Measurements from ENCODE around the gene KNDC1. TPM values are rescaled to one million over a fixed set of nuclear protein-coding genes. Genes with fewer than 3 reads are reported as not detected.

KNDC1 gene
- total and polyA plus RNA-seq, 2 of the 4 experiments (the other 2 are of a cell fraction): 0.18 to 1.1 TPM

DNA sequence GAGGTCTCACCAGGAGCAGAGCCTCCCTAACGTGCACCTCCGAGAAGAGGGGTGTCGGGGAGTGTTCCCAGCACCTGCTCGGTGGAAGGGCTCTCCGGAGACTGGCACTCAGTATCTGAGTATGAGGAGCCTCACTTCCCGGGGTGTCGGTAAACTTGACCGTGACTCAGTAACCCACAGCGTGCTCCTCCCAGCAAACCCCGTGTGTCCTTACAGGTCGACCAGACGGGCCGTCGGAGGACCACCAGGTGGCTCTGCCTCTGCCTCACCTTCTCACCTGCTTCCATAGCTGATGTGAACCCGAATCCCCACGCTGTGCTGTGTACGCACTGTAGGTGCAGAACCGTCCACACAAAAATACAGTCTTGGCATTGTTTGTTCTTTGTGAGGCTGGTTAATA, 29.0 kb upstream of the KNDC1 start:
- H2AK9ac ChIP-seq (replicated peaks; ENCODE audit: low read depth, low read length, poor library complexity): no peak overlapping the region
- peaks cover 1% of the 10 kb centered on the region; the same call in 1 of the 2 replicates for H3K9me3 ChIP-seq (ENCODE audit: control insufficient read depth, insufficient read depth, low read length)
- peaks cover 3% of the 10 kb centered on the region; the same call in 1 of the 2 replicates for H3K27me3 ChIP-seq (ENCODE audit: control insufficient read depth, insufficient read depth, low read length)
- no peak overlapping the region for H3K27ac ChIP-seq (ENCODE audit: insufficient read depth, low read length)
- no peak overlapping the region for H3K4ac ChIP-seq (ENCODE audit: low read depth, low read length)
- no peak overlapping the region for H4K8ac ChIP-seq (ENCODE audit: low read depth in 2 of 2, low read length in 2 of 2)
- H2BK15ac ChIP-seq (ENCODE audit: low read depth, low read length): no peak overlapping the region
- TF ChIP-seq MAZ (IDR thresholded peaks at IDR 0.05; ENCODE audit: borderline replicate concordance, low read depth, low read length) (no peak), RFX5 (IDR thresholded peaks at IDR 0.05; ENCODE audit: low read depth, low read length) (no peak), MXI1 (IDR thresholded peaks at IDR 0.05; ENCODE audit: borderline replicate concordance, low read depth, low read length) (no peak), RAD21 (IDR thresholded peaks at IDR 0.05; ENCODE audit: low read length) (no peak), NFE2L2 (IDR thresholded peaks at IDR 0.05; ENCODE audit: low read depth, low read length) (no peak), RCOR1 (IDR thresholded peaks at IDR 0.05; ENCODE audit: insufficient replicate concordance, low read length) (no peak), SMC3 (IDR thresholded peaks at IDR 0.05; ENCODE audit: low read depth, low read length) (no peak), MAFK (IDR thresholded peaks at IDR 0.05; ENCODE audit: low read depth, low read length) (no peak)
- TF ChIP-seq, protein P1, sequence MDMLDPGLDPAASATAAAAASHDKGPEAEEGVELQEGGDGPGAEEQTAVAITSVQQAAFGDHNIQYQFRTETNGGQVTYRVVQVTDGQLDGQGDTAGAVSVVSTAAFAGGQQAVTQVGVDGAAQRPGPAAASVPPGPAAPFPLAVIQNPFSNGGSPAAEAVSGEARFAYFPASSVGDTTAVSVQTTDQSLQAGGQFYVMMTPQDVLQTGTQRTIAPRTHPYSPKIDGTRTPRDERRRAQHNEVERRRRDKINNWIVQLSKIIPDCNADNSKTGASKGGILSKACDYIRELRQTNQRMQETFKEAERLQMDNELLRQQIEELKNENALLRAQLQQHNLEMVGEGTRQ (IDR thresholded peaks at IDR 0.05; ENCODE audit: low read depth, low read length): no peak
- in situ Hi-C loops (cut with MboI; ENCODE audit: low sequenced_read_pairs) (loop anchor here (25.0 kb wide), 1 partner anchor 469 kb away; no protein-coding TSS in a partner anchor), intact Hi-C loops (cut with micrococcal nuclease) (no loop called here), dilution Hi-C loops (cut with HindIII; ENCODE audit: low sequenced_read_pairs, unreplicated experiment) (no loop called here)
- no peaks in the 10 kb centered on the region for H3K9me1 ChIP-seq (ENCODE audit: insufficient read depth, low read length)
- WGBS, 2 experiments (ENCODE audit: extremely low coverage in 2 of 2, insufficient read length in 1 of 2): no CpG with 5 or more reads among the region's 18 CpGs
- peak overlapping the region; percentile 11 for H2AFZ ChIP-seq (replicated peaks; ENCODE audit: low read length, poor library complexity)
- no peak overlapping the region for H4K5ac ChIP-seq (ENCODE audit: low read depth, low read length)
- H2BK20ac ChIP-seq (ENCODE audit: low read depth, low read length): no peak overlapping the region
- no peak overlapping the region for H3K14ac ChIP-seq (replicated peaks; ENCODE audit: low read depth, low read length)
- ChIA-PET POLR2A (ENCODE audit: unreplicated experiment) (no interaction called here), CTCF (no interaction called here)
- no peak overlapping the region for H3K9ac ChIP-seq (ENCODE audit: low read depth, low read length)
- no peak overlapping the region for H2BK5ac ChIP-seq (ENCODE audit: low read depth, low read length, poor library complexity, severe bottlenecking)
- DNase-seq (no peak), ATAC-seq (ENCODE audit: low read depth) (no peak)
- H3K4me3 ChIP-seq (ENCODE audit: insufficient read depth, low read depth, low read length): no peak overlapping the region
- H3K56ac ChIP-seq (ENCODE audit: extremely low read depth, insufficient read depth, low read length): no peak overlapping the region
- no peaks in the 10 kb centered on the region for H3K79me1 ChIP-seq (ENCODE audit: low read depth in 1 of 2, low read length in 2 of 2)
- H4K91ac ChIP-seq (ENCODE audit: insufficient read depth, low read depth, low read length): no peak overlapping the region
- no peak overlapping the region for H3K4me2 ChIP-seq (ENCODE audit: low read depth, low read length)
- H4K20me1 ChIP-seq (ENCODE audit: insufficient read depth, low read length): no peaks in the 10 kb centered on the region
- H3K4me1 ChIP-seq (ENCODE audit: control insufficient read depth, insufficient read depth, low read length): no peaks in the 10 kb centered on the region
- no peak overlapping the region for H2BK120ac ChIP-seq (ENCODE audit: low read depth, low read length)
- no TSS peak for BruUV-seq (replicated peaks)
- H2AK5ac ChIP-seq (ENCODE audit: low read depth, low read length): no peak overlapping the region
- H3K36me3 ChIP-seq (ENCODE audit: control insufficient read depth, insufficient read depth, low read length): no peaks in the 10 kb centered on the region
- no peak overlapping the region for H3K23ac ChIP-seq (ENCODE audit: low read depth, low read length)
- no peak overlapping the region for H3K18ac ChIP-seq (ENCODE audit: low read depth, low read length)
